ENCODE data around the gene MEF2B. TPM values are rescaled to one million over a fixed set of nuclear protein-coding genes. Genes with fewer than 3 reads are reported as not detected.

The MEF2B gene
- polyA plus RNA-seq, 1 donor from 2014 or later = 0.22 TPM

- H3K4me3 ChIP-seq (ENCODE audit: low read length) = peak overlapping the region; percentile 98
- H4K20me1 ChIP-seq (ENCODE audit: insufficient read depth) = no peaks in the 10 kb centered on the region
- H3K9ac ChIP-seq (ENCODE audit: low read length) = peak overlapping the region; percentile 96
- H3F3A ChIP-seq (ENCODE audit: insufficient read depth, low read length, poor library complexity, severe bottlenecking) = no peaks in the 10 kb centered on the region
- peak overlapping the region; percentile 98 for H3K4me2 ChIP-seq (ENCODE audit: low read length)
- no peaks in the 10 kb centered on the region for H3K9me2 ChIP-seq (ENCODE audit: insufficient read depth, low read length)
- H3K9me3 ChIP-seq (ENCODE audit: low read length) = no peaks in the 10 kb centered on the region
- H3K27me3 ChIP-seq (ENCODE audit: insufficient read depth, low read depth, low read length) = no peaks in the 10 kb centered on the region
- no peak for TF ChIP-seq RAD21 (conservative IDR thresholded peaks at IDR 0.05)
- TF ChIP-seq TAF1 (IDR thresholded peaks at IDR 0.05; ENCODE audit: low read depth) = no peak
- H2AFZ ChIP-seq (ENCODE audit: low read depth, low read length) = no peak overlapping the region
- H3K36me3 ChIP-seq (ENCODE audit: insufficient read depth, low read length) = no peaks in the 10 kb centered on the region
- H3K27ac ChIP-seq (ENCODE audit: low read length) = peak overlapping the region; percentile 88
- peaks cover 42% of the 10 kb centered on the region for H3K79me2 ChIP-seq (replicated peaks; ENCODE audit: insufficient read depth, low read length)
Observed at GRCh38 chr19:19214892-19215291, 44.8 kb upstream of the MEF2B start.

GRCh38 chr19:19214159-19214490 lies 44.1 kb upstream of the MEF2B start:
- Histone ChIP-seq H3K9me2 (ENCODE audit: insufficient read depth, low read length) (no peaks in the 10 kb centered on the region), H3K27ac (ENCODE audit: low read length) (peak overlapping the region; percentile 88), H3K4me3 (ENCODE audit: low read length) (peak overlapping the region; percentile 98), H3K4me2 (ENCODE audit: low read length) (peak overlapping the region; percentile 98), H3K9ac (ENCODE audit: low read length) (peak overlapping the region; percentile 96), H2AFZ (ENCODE audit: low read depth, low read length) (no peak overlapping the region), H3F3A (ENCODE audit: insufficient read depth, low read length, poor library complexity, severe bottlenecking) (no peaks in the 10 kb centered on the region), H3K79me2 (replicated peaks; ENCODE audit: insufficient read depth, low read length) (peaks cover 42% of the 10 kb centered on the region), H4K20me1 (ENCODE audit: insufficient read depth) (no peaks in the 10 kb centered on the region), H3K27me3 (ENCODE audit: insufficient read depth, low read depth, low read length) (no peaks in the 10 kb centered on the region), H3K9me3 (ENCODE audit: low read length) (no peaks in the 10 kb centered on the region), H3K36me3 (ENCODE audit: insufficient read depth, low read length) (no peaks in the 10 kb centered on the region)
- TF ChIP-seq TAF1 (IDR thresholded peaks at IDR 0.05; ENCODE audit: low read depth) (no peak), CTCF (IDR thresholded peaks at IDR 0.05; ENCODE audit: poor library complexity, severe bottlenecking) (no peak), EP300 (conservative IDR thresholded peaks at IDR 0.05; ENCODE audit: poor library complexity, severe bottlenecking) (no peak), REST (IDR thresholded peaks at IDR 0.05; ENCODE audit: borderline replicate concordance) (no peak), SMC3 (conservative IDR thresholded peaks at IDR 0.05; ENCODE audit: poor library complexity) (no peak), RAD21 (conservative IDR thresholded peaks at IDR 0.05) (no peak), EZH2 (IDR thresholded peaks at IDR 0.05; ENCODE audit: borderline replicate concordance, insufficient read depth, low read length, poor library complexity, severe bottlenecking) (no peak), MXI1 (conservative IDR thresholded peaks at IDR 0.05; ENCODE audit: poor library complexity, severe bottlenecking) (peak; percentile 43)
